Right hindlimb (tissue), 1 donor: ENCODE measurements around the gene RNU2-63P.
"Not testable (repeated sequence)": the region's sequence is repeated elsewhere in the genome, so short reads cannot be mapped to it uniquely, and the experiment has no call there.

Experiments used
- DNase-seq: peaks from one replicate; pipeline ENCODE4 v3.0.0-alpha.2; 2018

RNU2-63P gene

GRCh38 chr2:88027697-88028389 is 11.5 kb upstream of the RNU2-63P start:
- no peak for DNase-seq

GRCh38 chr2:88024509-88024908 is 8.2 kb upstream of the RNU2-63P start:
- DNase-seq = no peak

GRCh38 chr2:88022669-88022921 is 6.2 kb upstream of the RNU2-63P start:
- DNase-seq = no peak

GRCh38 chr2:88019985-88020384 is 3.6 kb upstream of the RNU2-63P start:
- DNase-seq = no peak

- no peak for DNase-seq
These were observed 2.6 kb upstream of the RNU2-63P start for GRCh38 chr2:88018909-88019308.

GRCh38 chr2:88018077-88018805 is 1.9 kb upstream of the RNU2-63P start:
- not testable (repeated sequence) for DNase-seq

- DNase-seq = not testable (repeated sequence)
These were observed 1.4 kb upstream of the RNU2-63P start for GRCh38 chr2:88017780-88018038.

- DNase-seq = no peak
These were observed 823 bp upstream of the RNU2-63P start for GRCh38 chr2:88016960-88017779.

GRCh38 chr2:88011011-88011410 is 5.3 kb downstream of the RNU2-63P start:
- no peak for DNase-seq

GRCh38 chr2:88010136-88010535 is 6.2 kb downstream of the RNU2-63P start:
- DNase-seq = no peak

GRCh38 chr2:88006912-88007439 is 9.4 kb downstream of the RNU2-63P start:
- no peak for DNase-seq

- no peak for DNase-seq
These were observed 10.6 kb downstream of the RNU2-63P start for GRCh38 chr2:88005776-88006175.

- no peak for DNase-seq
These were observed 13.1 kb downstream of the RNU2-63P start for GRCh38 chr2:88003074-88003755.

GRCh38 chr2:88002359-88002707 is 14.0 kb downstream of the RNU2-63P start:
- DNase-seq = no peak

GRCh38 chr2:88000474-88000873 is 15.9 kb downstream of the RNU2-63P start:
- DNase-seq = not testable (repeated sequence)

GRCh38 chr2:87996570-87996969 is 19.8 kb downstream of the RNU2-63P start:
- no peak for DNase-seq

GRCh38 chr2:87995756-87996155 is 20.6 kb downstream of the RNU2-63P start:
- DNase-seq = no peak

- DNase-seq = not testable (repeated sequence)
These were observed 22.0 kb downstream of the RNU2-63P start for GRCh38 chr2:87994304-87994850.

- not testable (repeated sequence) for DNase-seq
These were observed 23.8 kb downstream of the RNU2-63P start for GRCh38 chr2:87992569-87992968.

GRCh38 chr2:87987473-87987872 is 28.9 kb downstream of the RNU2-63P start:
- not testable (repeated sequence) for DNase-seq

- DNase-seq = not testable (repeated sequence)
These were observed 30.4 kb downstream of the RNU2-63P start for GRCh38 chr2:87985902-87986301.

GRCh38 chr2:87981182-87981581 is 35.2 kb downstream of the RNU2-63P start:
- DNase-seq = not testable (repeated sequence)

- not testable (repeated sequence) for DNase-seq
These were observed 44.0 kb downstream of the RNU2-63P start for GRCh38 chr2:87972385-87972784.
